Breast epithelium (tissue), 4 donors: ENCODE results near the gene NR3C1. TPM values are rescaled to one million over a fixed set of nuclear protein-coding genes. Genes with fewer than 3 reads are reported as not detected.

Experiments used
- DNase-seq, 2 donors: peaks; one replicate each; pipeline ENCODE4 v3.0.0-alpha.2; 2019; ENCODE audit warnings: low spot score in 2 of 2
- H3K27ac ChIP-seq, 2 donors: fragments of 200-600 bp; sonication (generic) in 1 of 2; one replicate each; pipeline ENCODE4 v1.5.1; 2016 to 2019; ENCODE audit warnings: mild to moderate bottlenecking in 1 of 2
- H3K27me3 ChIP-seq, 2 donors: fragments of 200-600 bp; sonication (generic) in 1 of 2; one replicate each; pipeline versions ENCODE4 v1.5.1 to v1.6.0; 2017 to 2019; ENCODE audit warnings: control low read depth in 1 of 2, mild to moderate bottlenecking in 1 of 2
- H3K36me3 ChIP-seq: fragments of 200-600 bp; one replicate; pipeline ENCODE4 v1.5.1; 2019
- H3K4me1 ChIP-seq, 2 donors: fragments of 200-600 bp; sonication (generic); one replicate each; pipeline ENCODE4 v1.5.1; 2016 to 2019; ENCODE audit warnings: control low read depth in 1 of 2
- H3K4me3 ChIP-seq, 3 donors: fragments of 200-600 bp; sonication (generic); 1 replicate in 2 of 3; 2 replicates in 1 of 3; pipeline ENCODE4 v1.5.1; 2016 to 2019; ENCODE audit warnings: mild to moderate bottlenecking in 3 of 3, moderate library complexity in 2 of 3
- H3K9me3 ChIP-seq, 2 donors: fragments of 200-600 bp; sonication (generic) in 1 of 2; one replicate each; pipeline ENCODE4 v1.5.1; 2016 to 2019; ENCODE audit warnings: control low read depth in 1 of 2
- CTCF ChIP-seq, 3 donors: fragments of 450-650 bp; IDR thresholded peaks; one replicate each; pipeline ENCODE4 v1.5.1; 2016 to 2017; ENCODE audit warnings: antibody characterized with exemption in 3 of 3, mild to moderate bottlenecking in 3 of 3, moderate library complexity in 3 of 3
- POLR2A ChIP-seq: fragments of 450-650 bp; IDR thresholded peaks from one replicate; pipeline ENCODE4 v1.6.1; 2016; ENCODE audit warnings: antibody characterized with exemption, mild to moderate bottlenecking, moderate library complexity
- POLR2AphosphoS5 ChIP-seq, 3 donors: sonication (generic); formaldehyde crosslinking; IDR thresholded peaks; one replicate each; pipeline ENCODE4 v1.6.1; 2017; ENCODE audit warnings: antibody characterized with exemption in 3 of 3
- intact Hi-C: fragments of 100-400 bp; cut with DNase I; formaldehyde crosslinking; loops from one replicate; pipeline ENCODE4 v1.15.1; 2023; ENCODE audit warnings: low total_unique reads
- total RNA-seq, 3 donors: library from RNA; depleted of rRNA; stranded (reverse); fragments of >200 nt; gene quantifications; one replicate each; pipeline ENCODE4 v1.1.0, GENCODE V29; 2016

NR3C1 gene
- total RNA-seq, 3 donors from 2014 or later, result 51.1 to 122 (median 69.7) TPM

GRCh38 chr5:143281226-143281625 lies 122.3 kb downstream of the NR3C1 start:
- TF ChIP-seq CTCF (IDR thresholded peaks at IDR 0.05), result no peak
- Histone ChIP-seq H3K9me3 (no peaks in the 10 kb centered on the region), H3K36me3 (no peaks in the 10 kb centered on the region), H3K27me3 (no peaks in the 10 kb centered on the region), H3K4me3 (no peak overlapping the region), H3K27ac (no peak overlapping the region), H3K4me1 (no peaks in the 10 kb centered on the region)
- no peak for DNase-seq
- intact Hi-C loops, result no loop called here

GRCh38 chr5:143279698-143280097 lies 123.8 kb downstream of the NR3C1 start:
- no peak overlapping the region for H3K4me3 ChIP-seq
- no peak for DNase-seq
- no peaks in the 10 kb centered on the region for H3K27me3 ChIP-seq
- TF ChIP-seq POLR2A, result no peak
- no peak for TF ChIP-seq CTCF (IDR thresholded peaks at IDR 0.05)
- TF ChIP-seq POLR2AphosphoS5 (IDR thresholded peaks at IDR 0.05), result no peak
- H3K4me1 ChIP-seq, result no peaks in the 10 kb centered on the region
- no peaks in the 10 kb centered on the region for H3K9me3 ChIP-seq
- no peak overlapping the region for H3K27ac ChIP-seq
- no peaks in the 10 kb centered on the region for H3K36me3 ChIP-seq
- intact Hi-C loops, result no loop called here

- no peak for TF ChIP-seq POLR2A
- intact Hi-C loops, result no loop called here
Measured at GRCh38 chr5:143277536-143277935, 126.0 kb downstream of the NR3C1 start.

GRCh38 chr5:143275512-143276363 lies 127.7 kb downstream of the NR3C1 start:
- H3K36me3 ChIP-seq, result no peaks in the 10 kb centered on the region
- no peaks in the 10 kb centered on the region for H3K4me1 ChIP-seq

More at GRCh38 chr5:143277536-143277935, 126.0 kb downstream of the NR3C1 start:
- no peaks in the 10 kb centered on the region for H3K27me3 ChIP-seq
- H3K4me3 ChIP-seq, result no peak overlapping the region
- no peaks in the 10 kb centered on the region for H3K4me1 ChIP-seq
- H3K9me3 ChIP-seq, result no peaks in the 10 kb centered on the region
- no peak overlapping the region for H3K27ac ChIP-seq
- no peaks in the 10 kb centered on the region for H3K36me3 ChIP-seq
- no peak for DNase-seq

GRCh38 chr5:143274952-143275351 lies 128.5 kb downstream of the NR3C1 start:
- Histone ChIP-seq H3K4me1 (no peaks in the 10 kb centered on the region), H3K4me3 (no peak overlapping the region), H3K9me3 (peaks cover 1 to 2% of the 10 kb centered on the region in 2 donors), H3K27ac (no peak overlapping the region), H3K36me3 (no peaks in the 10 kb centered on the region), H3K27me3 (no peaks in the 10 kb centered on the region)
- no peak for DNase-seq
- intact Hi-C loops, result no loop called here
- TF ChIP-seq CTCF (IDR thresholded peaks at IDR 0.05), result no peak

More at GRCh38 chr5:143275512-143276363, 127.7 kb downstream of the NR3C1 start:
- DNase-seq, result no peak
- Histone ChIP-seq H3K27me3 (no peaks in the 10 kb centered on the region), H3K9me3 (no peaks in the 10 kb centered on the region), H3K4me3 (no peak overlapping the region), H3K27ac (no peak overlapping the region)
- TF ChIP-seq POLR2A, result no peak
- no peak for TF ChIP-seq CTCF (IDR thresholded peaks at IDR 0.05)
- no peak for TF ChIP-seq POLR2AphosphoS5 (IDR thresholded peaks at IDR 0.05)
- intact Hi-C loops, result no loop called here
